Gastroesophageal sphincter (tissue), 3 donors: Measurements from ENCODE around the gene AP1M2.

ENCODE experiments used
- EP300 ChIP-seq: sonication (generic); formaldehyde crosslinking; IDR thresholded peaks from one replicate; pipeline ENCODE4 v1.6.1; 2017; ENCODE audit warnings: antibody characterized with exemption, mild to moderate bottlenecking
- POLR2A ChIP-seq, 2 donors: fragments of 450-650 bp; IDR thresholded peaks; one replicate each; pipeline ENCODE4 v1.6.1; 2017; ENCODE audit warnings: antibody characterized with exemption in 2 of 2, mild to moderate bottlenecking in 2 of 2, moderate library complexity in 1 of 2
- POLR2AphosphoS5 ChIP-seq: sonication (generic); formaldehyde crosslinking; IDR thresholded peaks from one replicate; pipeline ENCODE4 v1.6.1; 2017; ENCODE audit warnings: antibody characterized with exemption
- TF ChIP-seq, protein P1 (sequence below), 4 experiments: fragments of 200-600 bp in 2 of 4; fragments of 450-650 bp in 2 of 4; sonication (generic) in 1 of 4; IDR thresholded peaks; one replicate each; pipeline ENCODE4 v1.5.1; 2017 to 2019; ENCODE audit warnings: antibody characterized with exemption in 4 of 4, mild to moderate bottlenecking in 2 of 4, moderate library complexity in 2 of 4

DNA sequence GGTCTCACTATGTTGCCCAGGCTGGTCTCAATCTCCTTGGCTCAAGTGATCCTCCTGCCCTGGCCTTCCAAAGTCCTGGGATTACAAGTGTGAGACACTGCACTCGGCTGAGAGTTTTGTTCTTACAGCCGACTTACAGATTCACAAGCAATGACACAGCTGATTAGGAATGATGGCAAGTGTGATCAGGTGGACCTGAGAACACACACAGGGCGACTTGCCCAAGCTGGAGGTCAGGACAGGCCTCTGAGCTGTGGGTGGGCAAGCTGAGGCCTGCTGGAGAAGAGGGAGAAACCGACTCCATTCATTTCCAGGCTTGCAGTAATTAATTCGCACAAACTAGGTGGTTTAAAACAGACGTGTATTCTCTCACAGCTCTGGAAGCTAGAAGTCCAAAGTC, 51.5 kb downstream of the AP1M2 start:
- TF ChIP-seq, protein P1, sequence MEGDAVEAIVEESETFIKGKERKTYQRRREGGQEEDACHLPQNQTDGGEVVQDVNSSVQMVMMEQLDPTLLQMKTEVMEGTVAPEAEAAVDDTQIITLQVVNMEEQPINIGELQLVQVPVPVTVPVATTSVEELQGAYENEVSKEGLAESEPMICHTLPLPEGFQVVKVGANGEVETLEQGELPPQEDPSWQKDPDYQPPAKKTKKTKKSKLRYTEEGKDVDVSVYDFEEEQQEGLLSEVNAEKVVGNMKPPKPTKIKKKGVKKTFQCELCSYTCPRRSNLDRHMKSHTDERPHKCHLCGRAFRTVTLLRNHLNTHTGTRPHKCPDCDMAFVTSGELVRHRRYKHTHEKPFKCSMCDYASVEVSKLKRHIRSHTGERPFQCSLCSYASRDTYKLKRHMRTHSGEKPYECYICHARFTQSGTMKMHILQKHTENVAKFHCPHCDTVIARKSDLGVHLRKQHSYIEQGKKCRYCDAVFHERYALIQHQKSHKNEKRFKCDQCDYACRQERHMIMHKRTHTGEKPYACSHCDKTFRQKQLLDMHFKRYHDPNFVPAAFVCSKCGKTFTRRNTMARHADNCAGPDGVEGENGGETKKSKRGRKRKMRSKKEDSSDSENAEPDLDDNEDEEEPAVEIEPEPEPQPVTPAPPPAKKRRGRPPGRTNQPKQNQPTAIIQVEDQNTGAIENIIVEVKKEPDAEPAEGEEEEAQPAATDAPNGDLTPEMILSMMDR (IDR thresholded peaks at IDR 0.05): no peak
- no peak for TF ChIP-seq POLR2A (IDR thresholded peaks at IDR 0.05)
- TF ChIP-seq POLR2AphosphoS5: no peak
- no peak for TF ChIP-seq EP300
